HepG2 (cell line): Measurements from ENCODE around the gene PPAN. TPM values are rescaled to one million over a fixed set of nuclear protein-coding genes. Genes with fewer than 3 reads are reported as not detected.

Experiments used
- AGO1 ChIP-seq: fragments of 200-400 bp; formaldehyde crosslinking; IDR thresholded peaks from 2 replicates; pipeline ENCODE4 v1.6.1; 2017; ENCODE audit warnings: mild to moderate bottlenecking, low read depth, low read length, moderate library complexity; ENCODE audit not compliant: poor library complexity, severe bottlenecking
- AGO2 ChIP-seq: fragments of 200-400 bp; formaldehyde crosslinking; optimal IDR thresholded peaks from 2 replicates; pipeline ENCODE3; 2017; ENCODE audit warnings: mild to moderate bottlenecking, low read depth, low read length, moderate library complexity
- CBX5 ChIP-seq: sonication (generic); formaldehyde crosslinking; IDR thresholded peaks from 2 replicates; pipeline ENCODE4 v1.4.0; 2020; ENCODE audit warnings: missing genetic modification reagents, borderline replicate concordance
- GFI1 ChIP-seq: sonication (generic); formaldehyde crosslinking; IDR thresholded peaks from 2 replicates; pipeline ENCODE4 v1.5.0; 2020; ENCODE audit warnings: missing genetic modification reagents, mild to moderate bottlenecking, borderline replicate concordance
- IKZF4 ChIP-seq: sonication (generic); formaldehyde crosslinking; IDR thresholded peaks from 2 replicates; pipeline ENCODE4 v1.5.1; 2020; ENCODE audit warnings: borderline replicate concordance, mild to moderate bottlenecking, low read depth, missing genetic modification reagents; ENCODE audit errors: not compliant biosample characterization
- JDP2 ChIP-seq: sonication (generic); formaldehyde crosslinking; IDR thresholded peaks from 2 replicates; pipeline ENCODE4 v1.8.1; 2022; ENCODE audit warnings: missing genetic modification reagents, borderline replicate concordance
- NFE2 ChIP-seq: sonication (generic); formaldehyde crosslinking; IDR thresholded peaks from 2 replicates; pipeline ENCODE4 v1.4.0; 2020; ENCODE audit warnings: missing genetic modification reagents
- SP1 ChIP-seq, 2 experiments: fragments of 450-650 bp in 1 of 2; sonication (generic) in 1 of 2; formaldehyde crosslinking in 1 of 2; IDR thresholded peaks; 2 replicates each; pipeline versions ENCODE4 v1.4.0 to v1.6.1; 2016 to 2020; ENCODE audit warnings: missing genetic modification reagents in 1 of 2
- ZBTB2 ChIP-seq: sonication (generic); formaldehyde crosslinking; IDR thresholded peaks from 2 replicates; pipeline ENCODE4 v1.8.0; 2022; ENCODE audit warnings: low read depth, missing genetic modification reagents
- ZNF136 ChIP-seq: sonication (generic); formaldehyde crosslinking; IDR thresholded peaks from 2 replicates; pipeline ENCODE4 v1.8.1; 2022; ENCODE audit warnings: low read depth, mild to moderate bottlenecking, moderate library complexity, missing genetic modification reagents
- ZNF180 ChIP-seq: sonication (generic); formaldehyde crosslinking; IDR thresholded peaks from 2 replicates; pipeline ENCODE4 v1.4.0; 2020; ENCODE audit warnings: low read depth, missing genetic modification reagents, borderline replicate concordance
- ZNF343 ChIP-seq: sonication (generic); formaldehyde crosslinking; IDR thresholded peaks from 2 replicates; pipeline ENCODE4 v1.4.0; 2020; ENCODE audit warnings: mild to moderate bottlenecking, missing genetic modification reagents
- ZNF367 ChIP-seq: sonication (generic); formaldehyde crosslinking; IDR thresholded peaks from 2 replicates; pipeline ENCODE4 v1.4.0; 2020; ENCODE audit warnings: missing genetic modification reagents, borderline replicate concordance
- ZNF431 ChIP-seq: sonication (generic); formaldehyde crosslinking; IDR thresholded peaks from 2 replicates; pipeline ENCODE4 v1.9.0; 2022; ENCODE audit warnings: missing genetic modification reagents, low read depth, mild to moderate bottlenecking, borderline replicate concordance
- polyA plus RNA-seq, 8 experiments: library from polyadenylated mRNA; depleted of rRNA in 3 of 8; stranded (reverse) in 7 of 8; unstranded in 1 of 8; fragments of >200 nt; fragmentation: Illumina TruSeq in 4 of 8; extraction: Trizol in 4 of 8; gene quantifications; 2 replicates each; pipeline versions ENCODE4 v1.2.1 to v1.2.3, GENCODE V29; 2011 to 2016; ENCODE audit warnings: low read depth in 4 of 8, missing spikeins in 1 of 8, mixed read lengths in 1 of 8; ENCODE audit not compliant: insufficient read depth in 1 of 8
- total RNA-seq, 5 experiments: library from RNA; depleted of rRNA; stranded (reverse); fragments of >200 nt; fragmentation: Illumina TruSeq; extraction: Trizol; gene quantifications; 2 replicates each; pipeline ENCODE4 v1.2.3, GENCODE V29; 2016; ENCODE audit warnings: low read depth in 1 of 5
- TF ChIP-seq, protein P1 (sequence below): IDR thresholded peaks from 2 replicates; pipeline ENCODE4 v1.4.0; 2020; ENCODE audit warnings: mild to moderate bottlenecking, missing genetic modification reagents
- TF ChIP-seq, protein P2 (sequence below): sonication (generic); formaldehyde crosslinking; IDR thresholded peaks from 2 replicates; pipeline ENCODE4 v1.8.0; 2022; ENCODE audit warnings: mild to moderate bottlenecking, missing genetic modification reagents, borderline replicate concordance
- TF ChIP-seq, protein P3 (sequence below): sonication (generic); formaldehyde crosslinking; IDR thresholded peaks from 2 replicates; pipeline ENCODE4 v1.4.0; 2020; ENCODE audit warnings: missing genetic modification reagents
- TF ChIP-seq, protein P4 (sequence below): IDR thresholded peaks from 2 replicates; pipeline ENCODE4 v1.6.1; 2016; ENCODE audit warnings: control low read depth

Gene PPAN
- total and polyA plus RNA-seq, 2 of the 13 experiments (the other 11 are each of a cell fraction or from before 2014, with no cell fraction given): 36.2 to 41.9 TPM

DNA sequence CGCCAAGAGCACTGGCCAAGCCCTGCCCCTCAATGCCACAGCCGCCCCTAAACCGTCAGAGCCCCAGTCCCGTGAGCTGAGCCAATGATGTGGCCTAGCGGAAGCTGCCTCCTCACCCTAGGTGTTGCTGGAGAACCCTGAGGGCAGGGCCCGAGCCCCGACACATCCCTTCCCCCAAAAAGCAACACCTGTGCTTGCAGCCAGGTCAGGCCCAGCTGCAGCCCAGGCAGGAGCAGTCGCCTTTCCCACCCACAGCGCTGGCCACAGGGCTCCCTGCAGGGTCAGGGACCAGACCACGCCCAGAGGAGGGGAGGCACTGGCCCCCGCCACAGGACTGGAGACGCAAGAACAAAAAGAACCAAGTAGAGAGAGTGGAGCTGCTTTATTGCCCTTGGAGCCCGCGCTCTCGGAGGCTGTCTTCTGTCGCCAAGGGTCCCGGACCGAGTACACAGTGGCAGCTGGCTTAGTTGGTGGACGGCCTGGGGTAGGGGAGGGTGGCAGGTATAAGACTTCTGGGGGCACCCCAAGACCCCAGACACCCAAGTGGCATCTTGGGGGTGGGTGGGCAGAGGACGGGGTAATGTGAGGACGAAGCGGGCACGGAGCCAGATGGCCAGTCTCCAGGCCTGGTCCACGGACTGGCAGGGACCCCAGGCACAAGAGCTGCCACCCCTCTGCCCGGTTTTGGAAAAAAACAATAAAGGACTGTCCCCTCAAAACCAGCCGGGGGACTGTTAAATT, 8.7 kb downstream of the PPAN start (continued):
- TF ChIP-seq, protein P1, sequence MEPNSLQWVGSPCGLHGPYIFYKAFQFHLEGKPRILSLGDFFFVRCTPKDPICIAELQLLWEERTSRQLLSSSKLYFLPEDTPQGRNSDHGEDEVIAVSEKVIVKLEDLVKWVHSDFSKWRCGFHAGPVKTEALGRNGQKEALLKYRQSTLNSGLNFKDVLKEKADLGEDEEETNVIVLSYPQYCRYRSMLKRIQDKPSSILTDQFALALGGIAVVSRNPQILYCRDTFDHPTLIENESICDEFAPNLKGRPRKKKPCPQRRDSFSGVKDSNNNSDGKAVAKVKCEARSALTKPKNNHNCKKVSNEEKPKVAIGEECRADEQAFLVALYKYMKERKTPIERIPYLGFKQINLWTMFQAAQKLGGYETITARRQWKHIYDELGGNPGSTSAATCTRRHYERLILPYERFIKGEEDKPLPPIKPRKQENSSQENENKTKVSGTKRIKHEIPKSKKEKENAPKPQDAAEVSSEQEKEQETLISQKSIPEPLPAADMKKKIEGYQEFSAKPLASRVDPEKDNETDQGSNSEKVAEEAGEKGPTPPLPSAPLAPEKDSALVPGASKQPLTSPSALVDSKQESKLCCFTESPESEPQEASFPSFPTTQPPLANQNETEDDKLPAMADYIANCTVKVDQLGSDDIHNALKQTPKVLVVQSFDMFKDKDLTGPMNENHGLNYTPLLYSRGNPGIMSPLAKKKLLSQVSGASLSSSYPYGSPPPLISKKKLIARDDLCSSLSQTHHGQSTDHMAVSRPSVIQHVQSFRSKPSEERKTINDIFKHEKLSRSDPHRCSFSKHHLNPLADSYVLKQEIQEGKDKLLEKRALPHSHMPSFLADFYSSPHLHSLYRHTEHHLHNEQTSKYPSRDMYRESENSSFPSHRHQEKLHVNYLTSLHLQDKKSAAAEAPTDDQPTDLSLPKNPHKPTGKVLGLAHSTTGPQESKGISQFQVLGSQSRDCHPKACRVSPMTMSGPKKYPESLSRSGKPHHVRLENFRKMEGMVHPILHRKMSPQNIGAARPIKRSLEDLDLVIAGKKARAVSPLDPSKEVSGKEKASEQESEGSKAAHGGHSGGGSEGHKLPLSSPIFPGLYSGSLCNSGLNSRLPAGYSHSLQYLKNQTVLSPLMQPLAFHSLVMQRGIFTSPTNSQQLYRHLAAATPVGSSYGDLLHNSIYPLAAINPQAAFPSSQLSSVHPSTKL (CRISPR knock-in tag): no peak
- 0 out of 2 replicates have a peak, but pooled peaks have one; percentile 2 for TF ChIP-seq NFE2
- TF ChIP-seq JDP2 (CRISPR knock-in tag): no peak
- no peak for TF ChIP-seq ZNF367
- TF ChIP-seq AGO2: peak; percentile 82
- TF ChIP-seq, protein P2, sequence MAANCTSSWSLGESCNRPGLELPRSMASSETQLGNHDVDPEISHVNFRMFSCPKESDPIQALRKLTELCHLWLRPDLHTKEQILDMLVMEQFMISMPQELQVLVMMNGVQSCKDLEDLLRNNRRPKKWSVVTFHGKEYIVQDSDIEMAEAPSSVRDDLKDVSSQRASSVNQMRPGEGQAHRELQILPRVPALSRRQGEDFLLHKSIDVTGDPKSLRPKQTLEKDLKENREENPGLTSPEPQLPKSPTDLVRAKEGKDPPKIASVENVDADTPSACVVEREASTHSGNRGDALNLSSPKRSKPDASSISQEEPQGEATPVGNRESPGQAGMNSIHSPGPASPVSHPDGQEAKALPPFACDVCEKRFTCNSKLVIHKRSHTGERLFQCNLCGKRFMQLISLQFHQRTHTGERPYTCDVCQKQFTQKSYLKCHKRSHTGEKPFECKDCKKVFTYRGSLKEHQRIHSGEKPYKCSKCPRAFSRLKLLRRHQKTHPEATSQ (CRISPR knock-in tag): no peak
- no peak for TF ChIP-seq ZNF136 (CRISPR knock-in tag)
- no peak for TF ChIP-seq ZNF431
- no peak for TF ChIP-seq SP1 (IDR thresholded peaks at IDR 0.05)
- no peak for TF ChIP-seq SP1 (CRISPR knock-in tag; IDR thresholded peaks at IDR 0.05)
- no peak for TF ChIP-seq GFI1 (CRISPR knock-in tag)
- TF ChIP-seq, protein P3, sequence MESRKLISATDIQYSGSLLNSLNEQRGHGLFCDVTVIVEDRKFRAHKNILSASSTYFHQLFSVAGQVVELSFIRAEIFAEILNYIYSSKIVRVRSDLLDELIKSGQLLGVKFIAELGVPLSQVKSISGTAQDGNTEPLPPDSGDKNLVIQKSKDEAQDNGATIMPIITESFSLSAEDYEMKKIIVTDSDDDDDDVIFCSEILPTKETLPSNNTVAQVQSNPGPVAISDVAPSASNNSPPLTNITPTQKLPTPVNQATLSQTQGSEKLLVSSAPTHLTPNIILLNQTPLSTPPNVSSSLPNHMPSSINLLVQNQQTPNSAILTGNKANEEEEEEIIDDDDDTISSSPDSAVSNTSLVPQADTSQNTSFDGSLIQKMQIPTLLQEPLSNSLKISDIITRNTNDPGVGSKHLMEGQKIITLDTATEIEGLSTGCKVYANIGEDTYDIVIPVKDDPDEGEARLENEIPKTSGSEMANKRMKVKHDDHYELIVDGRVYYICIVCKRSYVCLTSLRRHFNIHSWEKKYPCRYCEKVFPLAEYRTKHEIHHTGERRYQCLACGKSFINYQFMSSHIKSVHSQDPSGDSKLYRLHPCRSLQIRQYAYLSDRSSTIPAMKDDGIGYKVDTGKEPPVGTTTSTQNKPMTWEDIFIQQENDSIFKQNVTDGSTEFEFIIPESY (CRISPR knock-in tag): no peak; the same call in 1 of the 2 replicates
- TF ChIP-seq, protein P4, sequence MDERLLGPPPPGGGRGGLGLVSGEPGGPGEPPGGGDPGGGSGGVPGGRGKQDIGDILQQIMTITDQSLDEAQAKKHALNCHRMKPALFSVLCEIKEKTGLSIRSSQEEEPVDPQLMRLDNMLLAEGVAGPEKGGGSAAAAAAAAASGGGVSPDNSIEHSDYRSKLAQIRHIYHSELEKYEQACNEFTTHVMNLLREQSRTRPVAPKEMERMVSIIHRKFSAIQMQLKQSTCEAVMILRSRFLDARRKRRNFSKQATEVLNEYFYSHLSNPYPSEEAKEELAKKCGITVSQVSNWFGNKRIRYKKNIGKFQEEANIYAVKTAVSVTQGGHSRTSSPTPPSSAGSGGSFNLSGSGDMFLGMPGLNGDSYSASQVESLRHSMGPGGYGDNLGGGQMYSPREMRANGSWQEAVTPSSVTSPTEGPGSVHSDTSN (CRISPR knock-in tag): no peak
- TF ChIP-seq AGO1: peak; percentile 89
- TF ChIP-seq IKZF4: no peak
- no peak for TF ChIP-seq CBX5 (CRISPR knock-in tag)
- no peak for TF ChIP-seq ZNF343
- TF ChIP-seq ZBTB2: no peak
- TF ChIP-seq ZNF180 (CRISPR knock-in tag): no peak
